ENCODE measurements around the gene ZNF396. TPM values are rescaled to one million over a fixed set of nuclear protein-coding genes. Genes with fewer than 3 reads are reported as not detected.

Gene ZNF396
- total RNA-seq, 3 donors from 2014 or later (not counting 1 experiment from before 2014, with no cell fraction given), result 1.2 to 1.7 (median 1.2) TPM

GRCh38 chr18:35413163-35413511, 36.0 kb upstream of the ZNF396 start:
- TF ChIP-seq, protein P1, sequence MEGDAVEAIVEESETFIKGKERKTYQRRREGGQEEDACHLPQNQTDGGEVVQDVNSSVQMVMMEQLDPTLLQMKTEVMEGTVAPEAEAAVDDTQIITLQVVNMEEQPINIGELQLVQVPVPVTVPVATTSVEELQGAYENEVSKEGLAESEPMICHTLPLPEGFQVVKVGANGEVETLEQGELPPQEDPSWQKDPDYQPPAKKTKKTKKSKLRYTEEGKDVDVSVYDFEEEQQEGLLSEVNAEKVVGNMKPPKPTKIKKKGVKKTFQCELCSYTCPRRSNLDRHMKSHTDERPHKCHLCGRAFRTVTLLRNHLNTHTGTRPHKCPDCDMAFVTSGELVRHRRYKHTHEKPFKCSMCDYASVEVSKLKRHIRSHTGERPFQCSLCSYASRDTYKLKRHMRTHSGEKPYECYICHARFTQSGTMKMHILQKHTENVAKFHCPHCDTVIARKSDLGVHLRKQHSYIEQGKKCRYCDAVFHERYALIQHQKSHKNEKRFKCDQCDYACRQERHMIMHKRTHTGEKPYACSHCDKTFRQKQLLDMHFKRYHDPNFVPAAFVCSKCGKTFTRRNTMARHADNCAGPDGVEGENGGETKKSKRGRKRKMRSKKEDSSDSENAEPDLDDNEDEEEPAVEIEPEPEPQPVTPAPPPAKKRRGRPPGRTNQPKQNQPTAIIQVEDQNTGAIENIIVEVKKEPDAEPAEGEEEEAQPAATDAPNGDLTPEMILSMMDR (IDR thresholded peaks at IDR 0.05), result no peak
- Mint-ChIP-seq H3K27me3 (ENCODE audit: low read depth in 2 of 2) (peaks cover 15 to 20% of the 10 kb centered on the region in 2 donors), H3K9me3 (peaks cover 2% of the 10 kb centered on the region in 2 donors), H3K4me1 (peaks cover 8% of the 10 kb centered on the region in 2 donors), H3K27ac (no peak overlapping the region), H3K4me3 (no peak overlapping the region), H3K36me3 (no peaks in the 10 kb centered on the region)
- DNase-seq (no peak), ATAC-seq (no peak)
- Histone ChIP-seq H3K4me1 (ENCODE audit: control insufficient read depth, insufficient read depth, low read length) (peaks cover 20% of the 10 kb centered on the region), H3K4me3 (ENCODE audit: low read length) (no peak overlapping the region), H3K9me3 (ENCODE audit: control insufficient read depth, insufficient read depth, low read length) (no peaks in the 10 kb centered on the region), H3K27ac (ENCODE audit: low read length) (no peak overlapping the region), H3K27me3 (ENCODE audit: control insufficient read depth, insufficient read depth, low read length) (no peaks in the 10 kb centered on the region), H3K36me3 (ENCODE audit: control insufficient read depth, insufficient read depth, low read length) (no peaks in the 10 kb centered on the region)
- WGBS (ENCODE audit: insufficient coverage), result 75% methylated on average over 1 of the region's 2 CpGs
- intact Hi-C loops (cut with micrococcal nuclease), result no loop called here

DNA sequence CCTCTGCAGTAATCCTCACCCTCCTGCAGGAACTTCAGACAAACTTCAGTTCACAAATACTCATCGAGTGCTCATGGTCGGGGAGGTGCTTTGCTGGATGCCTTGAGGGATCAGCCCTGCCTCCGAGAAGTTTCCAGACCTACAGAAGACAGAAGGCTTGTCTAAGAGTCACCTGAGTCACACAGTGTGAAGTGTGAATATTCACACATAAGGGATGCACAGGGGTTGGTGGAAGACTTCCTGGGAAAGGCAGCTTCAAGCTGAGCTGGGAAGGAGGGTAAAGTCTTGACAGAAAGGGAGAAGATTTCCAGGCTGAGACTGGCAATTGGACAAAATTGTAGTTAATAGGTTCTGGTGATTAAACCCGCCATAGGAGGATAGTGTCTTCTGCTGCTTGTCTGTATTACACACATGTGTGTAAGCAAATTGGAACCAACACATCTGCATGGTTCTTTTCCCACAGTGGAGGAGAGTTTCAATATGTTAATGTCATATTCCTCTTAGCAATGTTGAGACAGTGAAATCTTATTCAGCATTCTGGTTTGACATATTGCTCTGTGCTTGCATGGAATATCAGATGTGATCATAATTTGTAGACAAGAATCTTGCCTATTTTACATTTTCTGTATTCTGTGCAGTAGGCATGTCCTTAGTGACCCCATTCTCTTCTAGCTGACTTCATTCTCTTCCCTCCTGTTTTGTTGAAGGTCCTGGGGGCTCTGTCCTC, 34.7 kb upstream of the ZNF396 start:
- TF ChIP-seq, protein P1 (IDR thresholded peaks at IDR 0.05), result no peak
- no peaks in the 10 kb centered on the region for H3K36me3 ChIP-seq (ENCODE audit: control insufficient read depth, insufficient read depth, low read length)
- Mint-ChIP-seq H3K36me3 (no peaks in the 10 kb centered on the region), H3K9me3 (no peaks in the 10 kb centered on the region), H3K4me1 (peaks cover 8 to 13% of the 10 kb centered on the region in 2 donors), H3K27ac (no peak overlapping the region), H3K4me3 (no peak overlapping the region), H3K27me3 (ENCODE audit: low read depth in 2 of 2) (peaks cover 9 to 19% of the 10 kb centered on the region in 2 donors)
- H3K27ac ChIP-seq (ENCODE audit: low read length), result no peak overlapping the region
- ATAC-seq (no peak), DNase-seq (no peak)
- H3K4me3 ChIP-seq (ENCODE audit: low read length), result no peak overlapping the region
- H3K9me3 ChIP-seq (ENCODE audit: control insufficient read depth, insufficient read depth, low read length), result no peaks in the 10 kb centered on the region
- 94% methylated on average over 4 of the region's 4 CpGs for WGBS (ENCODE audit: insufficient coverage)
- no peaks in the 10 kb centered on the region for H3K27me3 ChIP-seq (ENCODE audit: control insufficient read depth, insufficient read depth, low read length)
- H3K4me1 ChIP-seq (ENCODE audit: control insufficient read depth, insufficient read depth, low read length), result peaks cover 20% of the 10 kb centered on the region
- intact Hi-C loops (cut with micrococcal nuclease), result no loop called here

DNA sequence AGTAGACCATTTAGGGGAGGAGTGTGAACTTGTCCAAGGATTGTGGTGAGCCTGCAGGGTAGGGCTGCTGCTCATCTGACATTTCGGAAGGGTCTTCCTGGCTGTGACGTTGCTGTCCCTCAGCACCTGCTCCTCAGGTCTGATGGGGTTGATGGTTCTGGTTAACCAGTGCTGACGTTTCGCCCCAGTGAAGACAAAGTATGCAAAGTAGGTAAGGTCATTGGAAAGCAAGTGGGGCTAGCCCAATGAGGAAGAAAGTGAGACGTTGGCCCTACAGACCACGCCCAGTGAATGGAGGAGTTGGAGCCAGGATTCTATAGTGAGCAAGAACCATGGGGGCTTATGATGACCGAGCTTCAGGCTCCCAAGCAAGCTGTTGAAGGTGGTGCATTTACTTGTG, 33.4 kb upstream of the ZNF396 start:
- H3K36me3 ChIP-seq (ENCODE audit: control insufficient read depth, insufficient read depth, low read length), result no peaks in the 10 kb centered on the region
- no peak for DNase-seq
- H3K4me1 ChIP-seq (ENCODE audit: control insufficient read depth, insufficient read depth, low read length), result peaks cover 20% of the 10 kb centered on the region
- H3K27ac ChIP-seq (ENCODE audit: low read length), result no peak overlapping the region
- ATAC-seq, result no peak
- TF ChIP-seq, protein P1 (IDR thresholded peaks at IDR 0.05), result no peak
- WGBS (ENCODE audit: insufficient coverage), result 71% methylated on average over 7 of the region's 7 CpGs
- H3K27me3 ChIP-seq (ENCODE audit: control insufficient read depth, insufficient read depth, low read length), result no peaks in the 10 kb centered on the region
- intact Hi-C loops (cut with micrococcal nuclease), result no loop called here
- no peak overlapping the region for H3K4me3 ChIP-seq (ENCODE audit: low read length)
- Mint-ChIP-seq H3K36me3 (no peaks in the 10 kb centered on the region), H3K9me3 (no peaks in the 10 kb centered on the region), H3K4me3 (no peak overlapping the region), H3K27ac (no peak overlapping the region), H3K4me1 (peaks cover 7 to 8% of the 10 kb centered on the region in 2 donors), H3K27me3 (ENCODE audit: low read depth in 2 of 2) (peaks cover 9 to 19% of the 10 kb centered on the region in 2 donors)
- no peaks in the 10 kb centered on the region for H3K9me3 ChIP-seq (ENCODE audit: control insufficient read depth, insufficient read depth, low read length)

DNA sequence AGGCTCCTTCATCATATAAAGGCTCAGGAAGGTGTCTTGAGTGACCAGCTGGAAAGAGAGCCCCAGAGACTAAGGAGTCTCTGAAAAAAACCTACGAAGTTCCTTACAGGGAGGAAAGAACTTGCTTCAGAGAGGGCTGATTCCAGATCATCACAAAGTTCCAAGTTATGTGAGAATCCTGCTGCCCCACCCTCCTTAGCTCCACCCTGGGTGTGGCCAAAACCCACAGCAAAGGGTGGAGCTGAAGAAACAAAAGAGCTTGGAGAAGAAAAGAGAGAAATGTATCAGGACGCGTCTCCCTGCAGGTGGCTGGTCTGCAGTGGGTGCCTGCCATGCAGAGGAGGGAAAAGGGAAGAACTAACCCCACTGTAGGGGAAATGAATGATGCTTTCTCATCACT, 32.8 kb upstream of the ZNF396 start:
- 86% methylated on average over 3 of the region's 3 CpGs for WGBS (ENCODE audit: insufficient coverage)
- DNase-seq (no peak), ATAC-seq (no peak)
- TF ChIP-seq, protein P1 (IDR thresholded peaks at IDR 0.05), result no peak
- intact Hi-C loops (cut with micrococcal nuclease), result loop anchor here (2.0 to 5.0 kb wide), 2 partner anchors 179 to 872 kb away; no protein-coding TSS in a partner anchor
- Mint-ChIP-seq H3K4me3 (no peak overlapping the region), H3K27me3 (ENCODE audit: low read depth in 2 of 2) (peaks cover 16 to 24% of the 10 kb centered on the region in 2 donors), H3K9me3 (no peaks in the 10 kb centered on the region), H3K4me1 (peaks cover 5 to 8% of the 10 kb centered on the region in 2 donors), H3K36me3 (no peaks in the 10 kb centered on the region), H3K27ac (no peak overlapping the region)
- Histone ChIP-seq H3K27ac (ENCODE audit: low read length) (no peak overlapping the region), H3K9me3 (ENCODE audit: control insufficient read depth, insufficient read depth, low read length) (no peaks in the 10 kb centered on the region), H3K4me3 (ENCODE audit: low read length) (no peak overlapping the region), H3K27me3 (ENCODE audit: control insufficient read depth, insufficient read depth, low read length) (no peaks in the 10 kb centered on the region), H3K36me3 (ENCODE audit: control insufficient read depth, insufficient read depth, low read length) (no peaks in the 10 kb centered on the region), H3K4me1 (ENCODE audit: control insufficient read depth, insufficient read depth, low read length) (peaks cover 20% of the 10 kb centered on the region)

Measured in natural killer cell (primary cell).